Mammary epithelial cell (primary cell): Measurements from ENCODE around the gene PFKL.

Experiments
- EZH2 ChIP-seq: IDR thresholded peaks from 2 replicates; pipeline ENCODE4 v1.6.1; 2012; ENCODE audit warnings: low read length, inconsistent platforms, borderline replicate concordance
- TF ChIP-seq, protein P1 (sequence below), 2 donors: IDR thresholded peaks in 1 of 2; conservative IDR thresholded peaks in 1 of 2; 2 replicates each; pipeline ENCODE4 v1.5.1; 2011 to 2012; ENCODE audit warnings: inconsistent platforms in 2 of 2, low read length in 2 of 2, mild to moderate bottlenecking in 2 of 2, control low read depth in 1 of 2, low read depth in 1 of 2; ENCODE audit not compliant: insufficient read depth in 1 of 2; ENCODE audit errors: extremely low read depth in 1 of 2

GRCh38 chr21:44285138-44285992 lies 14.5 kb upstream of the PFKL start, which contains the start of gene AIRE:
- TF ChIP-seq, protein P1, sequence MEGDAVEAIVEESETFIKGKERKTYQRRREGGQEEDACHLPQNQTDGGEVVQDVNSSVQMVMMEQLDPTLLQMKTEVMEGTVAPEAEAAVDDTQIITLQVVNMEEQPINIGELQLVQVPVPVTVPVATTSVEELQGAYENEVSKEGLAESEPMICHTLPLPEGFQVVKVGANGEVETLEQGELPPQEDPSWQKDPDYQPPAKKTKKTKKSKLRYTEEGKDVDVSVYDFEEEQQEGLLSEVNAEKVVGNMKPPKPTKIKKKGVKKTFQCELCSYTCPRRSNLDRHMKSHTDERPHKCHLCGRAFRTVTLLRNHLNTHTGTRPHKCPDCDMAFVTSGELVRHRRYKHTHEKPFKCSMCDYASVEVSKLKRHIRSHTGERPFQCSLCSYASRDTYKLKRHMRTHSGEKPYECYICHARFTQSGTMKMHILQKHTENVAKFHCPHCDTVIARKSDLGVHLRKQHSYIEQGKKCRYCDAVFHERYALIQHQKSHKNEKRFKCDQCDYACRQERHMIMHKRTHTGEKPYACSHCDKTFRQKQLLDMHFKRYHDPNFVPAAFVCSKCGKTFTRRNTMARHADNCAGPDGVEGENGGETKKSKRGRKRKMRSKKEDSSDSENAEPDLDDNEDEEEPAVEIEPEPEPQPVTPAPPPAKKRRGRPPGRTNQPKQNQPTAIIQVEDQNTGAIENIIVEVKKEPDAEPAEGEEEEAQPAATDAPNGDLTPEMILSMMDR (conservative IDR thresholded peaks at IDR 0.05 in 1 of 2, IDR thresholded peaks at IDR 0.05 in 1 of 2; ENCODE audit: extremely low read depth in 1 of 2, insufficient read depth in 1 of 2, low read depth in 1 of 2, low read length in 2 of 2), result no peak
- no peak for TF ChIP-seq EZH2
